GM19035 (cell line): ENCODE results near the gene ALG1.

Source experiments
- ATAC-seq: cut with Tn5 transposase; IDR thresholded peaks from one replicate; pipeline ENCODE4 v1.9.1; 2021; ENCODE audit not compliant: unreplicated experiment

ALG1 gene

GRCh38 chr16:5071681-5072333, at the start of gene ALG1:
ALG1 (plus strand) TSS chr16:5071843; CDS start chr16:5071850, 7 bp downstream.
- ATAC-seq, result peak; percentile 80

- ATAC-seq, result no peak
These were observed 49.1 kb upstream of the ALG1 start for GRCh38 chr16:5022521-5022920.

- ATAC-seq, result no peak
These were observed 47.0 kb upstream of the ALG1 start for GRCh38 chr16:5024632-5025031.

- ATAC-seq, result no peak
These were observed 46.4 kb upstream of the ALG1 start for GRCh38 chr16:5025171-5025632.

GRCh38 chr16:5026664-5027063, 45.0 kb upstream of the ALG1 start:
- no peak for ATAC-seq

GRCh38 chr16:5027086-5027485, 44.6 kb upstream of the ALG1 start:
- ATAC-seq, result no peak

GRCh38 chr16:5027575-5028235, 43.9 kb upstream of the ALG1 start:
- no peak for ATAC-seq

- ATAC-seq, result no peak
These were observed 42.6 kb upstream of the ALG1 start for GRCh38 chr16:5028950-5029475.

- ATAC-seq, result no peak
These were observed 41.3 kb upstream of the ALG1 start for GRCh38 chr16:5030251-5030870.

- no peak for ATAC-seq
These were observed 40.0 kb upstream of the ALG1 start for GRCh38 chr16:5031601-5032000.

- ATAC-seq, result no peak
These were observed 38.9 kb upstream of the ALG1 start for GRCh38 chr16:5032748-5033167.

GRCh38 chr16:5033256-5034166, 38.1 kb upstream of the ALG1 start, which contains the start of gene NAGPA:
NAGPA (minus strand) TSS chr16:5033935; CDS start chr16:5033914, 21 bp downstream.
- peak; percentile 93 for ATAC-seq

- ATAC-seq, result no peak
These were observed 37.5 kb upstream of the ALG1 start for GRCh38 chr16:5034167-5034523.

GRCh38 chr16:5035909-5036227, 35.8 kb upstream of the ALG1 start:
- ATAC-seq, result no peak

- ATAC-seq, result no peak
These were observed 35.2 kb upstream of the ALG1 start for GRCh38 chr16:5036228-5037156.

- ATAC-seq, result no peak
These were observed 31.2 kb upstream of the ALG1 start for GRCh38 chr16:5040451-5040850.

- ATAC-seq, result peak; percentile 67
These were observed 30.0 kb upstream of the ALG1 start for GRCh38 chr16:5041600-5042133.

GRCh38 chr16:5042574-5043171, 29.0 kb upstream of the ALG1 start:
- ATAC-seq, result no peak

GRCh38 chr16:5044011-5044540, 27.6 kb upstream of the ALG1 start:
- no peak for ATAC-seq
